ENCODE data around the gene EFHC1.

GRCh38 chr6:52419809-52420667 is at the start of gene EFHC1:
- no peak for TF ChIP-seq CTCF (IDR thresholded peaks at IDR 0.05; ENCODE audit: insufficient read depth, low read length, poor library complexity, severe bottlenecking)
- no peak for TF ChIP-seq EZH2phosphoT487 (conservative IDR thresholded peaks at IDR 0.05; ENCODE audit: low read length)
